NOMO-1 (cell line): ENCODE measurements around the gene UCHL1.
"Not testable (repeated sequence)": the region's sequence is repeated elsewhere in the genome, so short reads cannot be mapped to it uniquely, and the experiment has no call there.

ENCODE experiments used
- DNase-seq, 2 experiments: peaks; one replicate each; lab custom pipeline; 2025; ENCODE audit not compliant: unreplicated experiment in 2 of 2; lab: John Stamatoyannopoulos, UW

Gene UCHL1

GRCh38 chr4:41236032-41236431 is 20.7 kb upstream of the UCHL1 start:
- DNase-seq = no peak

DNA sequence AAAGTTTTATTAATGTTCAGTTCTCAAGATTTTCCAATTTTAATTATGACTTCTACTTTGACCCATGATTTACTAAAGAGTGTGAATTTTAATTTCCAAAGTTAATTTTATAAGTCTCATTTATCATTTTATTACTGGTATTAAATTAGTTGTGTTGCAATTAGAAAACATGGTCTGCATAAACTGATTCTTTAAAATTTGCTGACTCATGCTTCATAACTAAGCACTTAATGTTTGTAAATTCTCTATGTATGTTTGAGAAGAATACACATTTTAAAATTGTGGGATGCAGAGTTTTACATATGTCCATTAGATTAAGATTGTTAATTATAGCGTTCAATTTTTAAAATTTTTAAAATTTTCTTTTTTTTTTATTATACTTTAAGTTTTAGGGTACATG is 20.2 kb upstream of the UCHL1 start:
- no peak for DNase-seq

GRCh38 chr4:41241919-41242318 is 14.8 kb upstream of the UCHL1 start:
- no peak for DNase-seq

GRCh38 chr4:41245983-41246382 is 10.7 kb upstream of the UCHL1 start:
- no peak for DNase-seq

DNA sequence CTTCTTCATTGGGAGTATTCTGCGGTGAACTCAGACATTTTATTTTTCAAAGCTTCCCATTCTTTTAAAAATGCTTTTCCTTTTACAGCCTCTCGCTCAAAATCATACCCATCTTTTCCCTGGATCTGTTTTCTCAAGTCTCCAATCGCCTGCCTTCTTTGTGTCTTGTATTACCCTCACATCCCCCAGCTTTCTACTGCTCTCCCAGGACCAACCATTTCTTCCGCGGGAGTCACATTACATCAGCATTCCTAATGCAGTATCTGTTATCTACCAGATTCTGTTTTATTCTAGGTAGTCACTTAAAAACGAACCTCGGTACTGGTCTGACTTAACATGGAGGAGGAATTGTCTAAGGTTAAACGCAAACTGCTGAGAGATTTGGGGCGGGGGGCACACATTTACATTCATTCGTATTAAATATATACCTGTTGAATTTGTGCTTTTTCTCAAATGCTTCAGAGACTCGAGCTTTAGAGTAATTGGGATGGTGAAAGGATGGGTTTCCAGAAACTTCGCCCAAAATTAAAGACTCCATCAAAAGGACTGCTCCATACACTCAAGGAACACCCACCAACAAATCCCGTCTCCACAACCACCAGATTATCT is 493 bp upstream of the UCHL1 start:
- no peak for DNase-seq

DNA sequence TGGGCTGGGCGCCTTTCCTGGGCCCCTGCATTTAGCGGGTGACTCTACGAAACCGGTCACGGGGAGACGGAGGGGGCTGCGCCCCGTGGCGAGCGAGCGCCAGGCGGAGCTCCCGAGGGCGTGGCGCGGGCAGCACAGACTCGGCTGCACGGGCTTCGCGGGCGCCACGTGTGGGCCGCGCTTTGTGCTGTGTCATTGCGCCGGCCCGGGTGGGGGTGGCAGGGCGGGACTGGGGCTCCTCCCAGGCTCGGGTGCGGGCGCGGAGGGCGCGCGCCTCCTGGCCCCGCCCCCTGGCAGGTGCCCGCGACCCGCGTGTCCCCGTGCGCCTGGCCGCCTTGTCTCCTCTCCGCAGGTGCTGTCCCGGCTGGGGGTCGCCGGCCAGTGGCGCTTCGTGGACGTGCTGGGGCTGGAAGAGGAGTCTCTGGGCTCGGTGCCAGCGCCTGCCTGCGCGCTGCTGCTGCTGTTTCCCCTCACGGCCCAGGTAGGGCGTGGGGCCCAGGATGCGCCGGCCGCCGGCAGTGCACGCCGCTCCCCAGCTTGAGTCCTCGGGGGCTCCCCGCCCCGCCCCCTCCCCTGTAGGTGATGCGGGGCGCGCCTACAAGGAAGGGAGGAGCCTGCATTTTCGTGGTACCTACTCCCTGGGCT is 651 bp downstream of the UCHL1 start:
- DNase-seq = no peak

DNA sequence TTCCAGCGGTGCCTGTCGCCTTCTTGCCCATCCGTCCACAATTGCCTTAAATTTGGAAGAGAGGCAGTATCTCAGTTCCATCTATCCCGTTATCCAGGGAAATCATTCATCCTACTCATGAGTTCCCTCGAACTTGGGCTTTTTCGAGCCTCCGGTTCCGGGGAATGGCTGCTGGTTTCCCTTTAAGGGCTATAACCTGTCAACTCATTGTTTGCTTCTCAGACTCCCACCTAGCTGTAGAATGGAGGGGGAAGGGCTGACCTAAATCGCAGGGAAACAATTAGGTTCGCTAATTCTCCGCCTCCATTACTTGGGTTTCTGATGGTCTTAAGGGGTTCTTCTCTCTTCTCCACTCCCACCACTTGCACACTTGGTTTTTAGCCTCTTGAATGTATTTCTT is 1.2 kb downstream of the UCHL1 start:
- no peak for DNase-seq

DNA sequence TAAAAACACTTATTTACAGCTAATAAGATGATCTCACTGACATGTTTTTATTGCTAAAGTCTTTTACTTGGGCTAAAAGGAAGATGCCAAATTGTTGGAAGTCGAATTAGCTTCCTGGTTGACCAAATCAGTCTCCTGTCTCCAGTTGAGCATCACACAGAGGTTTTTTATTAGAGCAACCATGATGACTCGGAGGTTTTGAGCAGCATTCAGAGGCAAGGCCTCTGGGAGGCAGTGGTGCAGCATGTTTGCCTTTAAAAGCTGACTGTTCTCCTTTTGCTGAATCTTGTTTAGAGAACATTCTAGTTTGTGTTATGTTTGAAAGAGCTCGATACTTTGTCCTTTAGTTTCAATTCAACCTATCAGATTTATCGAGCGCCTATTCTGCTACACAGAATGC is 2.1 kb downstream of the UCHL1 start:
- no peak for DNase-seq

DNA sequence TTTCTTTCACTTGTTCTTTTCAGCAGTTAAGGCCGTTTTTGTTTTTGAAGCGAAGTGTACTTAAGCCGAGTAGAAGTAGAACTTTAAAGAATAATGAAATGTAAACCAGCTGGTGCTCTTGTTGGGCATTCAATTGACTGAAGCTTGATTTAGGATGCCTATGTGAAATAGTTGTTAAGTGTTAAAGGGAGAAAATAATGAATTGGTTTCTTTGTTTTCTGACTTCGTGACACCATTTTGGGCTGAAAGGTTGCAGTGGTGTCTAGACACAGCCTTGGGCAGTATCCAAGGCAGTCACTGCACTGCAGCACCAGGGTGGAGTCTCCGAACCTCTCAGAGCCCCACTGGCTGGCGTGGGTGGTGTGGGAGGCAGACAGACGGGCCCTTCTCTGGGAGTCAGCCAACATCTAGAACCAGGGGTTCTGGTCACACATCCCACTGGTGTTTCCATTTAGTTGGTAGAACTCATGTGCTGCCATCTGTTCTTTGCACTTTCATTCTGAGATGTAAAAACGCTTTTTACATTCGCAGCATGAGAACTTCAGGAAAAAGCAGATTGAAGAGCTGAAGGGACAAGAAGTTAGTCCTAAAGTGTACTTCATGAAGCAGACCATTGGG is 3.5 kb downstream of the UCHL1 start:
- no peak for DNase-seq

DNA sequence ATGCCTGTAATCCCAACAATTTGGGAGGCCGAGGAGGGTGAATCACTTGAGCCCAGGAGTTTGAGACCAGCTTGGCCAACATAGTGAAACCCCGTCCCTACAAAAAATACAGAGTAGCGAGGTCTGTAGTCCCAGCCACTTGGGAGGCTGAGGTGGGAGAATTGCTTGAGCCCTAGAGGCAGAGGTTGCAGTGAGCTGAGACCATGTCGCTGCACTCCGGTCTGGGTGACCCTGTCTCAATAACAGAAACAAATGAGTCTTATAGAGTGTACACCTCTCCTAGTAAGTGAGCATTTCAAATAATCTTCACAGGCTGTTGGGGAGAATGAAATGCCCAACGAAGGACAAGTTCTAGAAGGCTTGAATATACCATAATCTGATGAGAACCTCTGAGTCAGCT is 5.5 kb downstream of the UCHL1 start:
- no peak for DNase-seq

DNA sequence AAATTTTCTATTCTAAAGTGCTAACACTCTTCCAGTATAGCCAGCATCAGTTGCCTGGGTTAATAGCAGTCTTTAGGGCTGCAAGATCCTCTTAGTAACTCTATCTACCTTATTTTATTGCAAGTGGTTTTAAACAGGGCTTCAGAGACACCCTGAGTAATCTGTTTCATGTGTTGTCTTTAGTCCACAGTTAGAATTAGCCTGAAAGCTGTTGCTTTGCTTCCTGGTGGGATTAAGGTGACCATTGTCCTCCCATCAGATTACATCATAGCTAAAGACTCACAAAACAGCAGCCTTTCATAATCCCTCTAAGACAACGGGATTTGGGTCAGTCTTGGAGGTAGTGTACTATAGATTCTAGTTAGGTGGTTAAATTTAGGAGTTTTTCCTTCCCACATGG is 7.5 kb downstream of the UCHL1 start:
- no peak for DNase-seq

DNA sequence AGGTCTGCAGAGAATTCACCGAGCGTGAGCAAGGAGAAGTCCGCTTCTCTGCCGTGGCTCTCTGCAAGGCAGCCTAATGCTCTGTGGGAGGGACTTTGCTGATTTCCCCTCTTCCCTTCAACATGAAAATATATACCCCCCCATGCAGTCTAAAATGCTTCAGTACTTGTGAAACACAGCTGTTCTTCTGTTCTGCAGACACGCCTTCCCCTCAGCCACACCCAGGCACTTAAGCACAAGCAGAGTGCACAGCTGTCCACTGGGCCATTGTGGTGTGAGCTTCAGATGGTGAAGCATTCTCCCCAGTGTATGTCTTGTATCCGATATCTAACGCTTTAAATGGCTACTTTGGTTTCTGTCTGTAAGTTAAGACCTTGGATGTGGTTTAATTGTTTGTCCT is 11.3 kb downstream of the UCHL1 start:
- DNase-seq = no peak

GRCh38 chr4:41268721-41269517 is 12.2 kb downstream of the UCHL1 start:
- no peak for DNase-seq

- DNase-seq = no peak
Measured at GRCh38 chr4:41269682-41270081, 13.0 kb downstream of the UCHL1 start.

DNA sequence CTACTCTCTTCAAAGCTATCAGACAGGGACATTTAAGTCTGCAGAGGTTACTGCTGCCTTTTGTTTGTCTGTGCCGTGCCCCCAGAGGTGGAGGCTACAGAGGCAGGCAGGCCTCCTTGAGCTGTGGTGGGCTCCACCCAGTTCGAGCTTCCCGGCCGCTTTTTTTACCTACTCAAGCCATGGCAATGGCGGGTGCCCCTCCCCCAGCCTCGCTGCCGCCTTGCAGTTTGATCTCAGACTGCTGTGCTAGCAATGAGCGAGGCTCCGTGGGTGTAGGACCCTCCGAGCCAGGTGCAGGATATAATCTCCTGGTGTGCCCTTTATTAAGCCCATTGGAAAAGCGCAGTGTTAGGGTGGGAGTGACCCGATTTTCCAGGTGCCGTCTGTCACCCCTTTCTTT is 19.2 kb downstream of the UCHL1 start:
- DNase-seq = not testable (repeated sequence)

DNA sequence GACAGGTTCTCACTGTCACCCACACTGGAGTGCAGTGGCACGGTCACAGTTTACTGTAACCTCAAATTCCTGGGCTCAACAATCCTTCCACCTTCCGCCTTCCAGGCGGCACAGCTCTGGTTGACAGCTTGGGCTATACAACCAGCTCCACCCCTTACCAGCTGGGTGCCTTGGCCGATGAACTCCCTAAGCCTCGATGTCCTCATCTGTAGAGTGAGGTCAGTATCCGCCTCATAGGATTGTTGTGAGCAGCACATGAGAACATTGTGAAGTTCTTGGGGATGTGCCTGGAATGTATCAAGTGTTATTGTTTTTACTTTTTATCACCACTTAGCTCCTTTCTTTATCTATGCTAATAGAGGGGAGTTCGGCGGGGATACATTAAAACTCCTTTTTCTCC is 23.3 kb downstream of the UCHL1 start:
- DNase-seq = no peak

DNA sequence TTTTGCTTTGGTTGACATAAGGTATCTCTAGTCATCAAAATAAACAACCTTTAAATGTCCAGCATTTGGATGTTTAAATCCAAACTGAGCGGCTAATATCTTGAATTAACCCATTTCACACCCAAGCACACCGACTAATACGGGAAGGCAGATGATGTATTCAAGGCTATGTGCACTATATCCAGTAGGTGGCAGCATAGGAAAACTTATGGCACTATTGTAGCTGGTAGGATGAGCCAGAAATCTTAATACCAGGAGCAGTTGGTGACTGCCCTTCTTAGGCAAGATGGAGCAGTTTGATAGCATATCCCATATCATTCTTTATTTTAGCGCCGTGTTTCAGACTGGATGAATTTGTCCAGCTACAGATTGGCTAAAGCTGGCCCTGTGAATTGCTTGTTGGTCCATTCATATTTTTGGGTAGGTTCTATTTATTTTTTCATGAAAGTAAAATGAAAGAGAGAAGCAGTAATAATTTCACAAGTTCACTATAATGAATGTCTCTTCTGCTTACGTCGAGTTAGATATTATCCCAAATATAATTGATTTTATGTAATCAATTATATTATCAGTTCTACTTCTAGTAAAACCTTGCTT is 24.4 kb downstream of the UCHL1 start:
- peak; percentile 51 to 71 for DNase-seq

DNA sequence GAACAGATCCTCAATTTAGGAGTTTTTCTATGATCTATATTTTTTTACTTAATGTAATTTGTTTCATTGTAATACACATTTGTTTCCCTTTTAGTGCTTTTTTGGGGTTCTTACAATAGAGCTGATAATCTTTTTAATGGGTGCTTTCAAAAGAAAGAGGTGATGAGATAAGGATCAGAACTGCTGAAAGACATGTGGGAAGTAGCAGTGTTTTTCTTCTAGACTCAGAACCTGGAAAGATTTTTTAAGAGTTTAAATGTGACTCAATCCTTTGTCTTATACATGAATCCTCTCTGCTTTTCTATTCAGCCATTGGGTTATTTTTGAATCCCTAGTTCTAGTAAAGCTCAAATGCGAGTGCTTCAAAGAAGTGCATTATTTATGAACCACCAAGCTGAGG is 25.6 kb downstream of the UCHL1 start:
- DNase-seq = no peak

DNA sequence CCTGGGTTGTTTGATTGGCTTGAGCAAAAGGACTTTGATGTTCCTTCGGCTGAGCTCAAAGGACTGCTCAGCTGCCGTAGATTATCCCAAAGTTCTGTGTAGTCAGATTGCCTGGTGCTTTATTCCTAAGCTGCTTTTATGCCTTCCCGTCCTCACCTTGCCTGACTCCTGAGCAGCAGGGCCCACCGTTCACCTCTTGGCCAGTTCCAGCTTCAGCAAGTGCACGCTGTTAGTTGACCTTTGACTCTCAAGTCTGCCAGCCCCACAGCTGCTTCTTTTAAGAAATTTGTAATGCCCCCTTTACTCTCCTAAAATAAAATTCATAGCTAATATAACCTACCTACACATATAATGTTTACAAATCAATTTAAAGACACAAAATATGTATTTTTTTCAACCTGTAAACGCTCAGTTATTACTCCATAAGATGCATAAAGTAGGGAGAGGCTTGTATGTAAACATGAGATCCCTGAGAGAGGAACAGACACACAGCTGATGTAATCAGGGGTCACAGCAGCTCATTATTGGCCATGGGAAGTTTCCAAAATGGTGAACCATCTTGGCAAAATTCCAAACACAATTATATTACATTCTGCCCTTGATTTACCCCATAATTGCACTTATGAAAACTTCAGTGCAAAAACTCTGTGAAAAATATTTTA is 28.6 kb downstream of the UCHL1 start:
- DNase-seq = no peak

- DNase-seq = no peak
Measured at GRCh38 chr4:41285864-41286235, 29.1 kb downstream of the UCHL1 start.

GRCh38 chr4:41287005-41287404 is 30.3 kb downstream of the UCHL1 start:
- no peak for DNase-seq
